GM21390 (cell line): Measurements from ENCODE around the gene DIP2C.

Experiments used
- ATAC-seq: cut with Tn5 transposase; IDR thresholded peaks from one replicate; pipeline ENCODE4 v1.9.1; 2021; ENCODE audit not compliant: unreplicated experiment

The DIP2C gene

DNA sequence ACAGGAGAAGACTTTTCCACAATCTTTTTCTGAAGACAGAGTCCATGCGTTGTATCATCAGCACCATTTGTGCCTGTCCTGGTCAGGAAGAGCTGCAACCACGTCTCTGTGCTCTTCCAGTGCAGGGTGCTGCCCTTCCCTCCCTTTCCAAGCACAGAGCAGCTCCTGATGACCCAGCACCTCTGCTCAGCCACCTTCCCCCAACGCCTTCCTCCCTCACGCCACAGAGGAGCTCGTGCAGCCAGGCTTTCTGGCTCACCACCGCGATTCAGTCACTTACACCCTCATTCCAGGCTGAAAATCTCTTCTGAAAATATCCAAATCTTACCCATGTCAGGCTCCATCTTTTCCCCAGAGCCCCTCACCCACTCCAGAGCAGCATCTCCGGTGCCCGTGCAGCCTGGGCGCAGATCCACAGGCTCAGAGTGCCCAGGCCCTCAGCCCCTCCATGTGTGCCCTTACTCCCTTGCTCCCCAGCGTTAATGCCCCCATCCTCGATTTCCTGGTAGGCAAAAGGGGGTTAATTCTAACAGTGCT is 181.5 kb downstream of the DIP2C start:
- no peak for ATAC-seq

DNA sequence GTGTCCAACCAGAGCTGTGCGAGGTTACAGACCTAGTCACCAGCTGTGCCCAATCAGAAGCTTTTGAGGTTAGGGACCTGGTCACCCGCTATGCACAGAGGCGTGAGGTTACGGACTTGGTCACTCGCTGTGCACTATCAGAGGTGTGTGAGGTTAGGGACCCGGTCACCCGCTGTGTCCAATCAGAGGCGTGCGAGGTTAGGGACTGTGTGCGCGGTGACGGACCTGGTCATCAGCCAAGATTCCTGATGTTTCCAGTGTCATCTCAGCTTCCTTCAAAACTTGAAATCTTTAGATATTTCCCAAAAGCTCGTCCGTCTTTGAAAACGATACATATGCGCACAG is 182.1 kb downstream of the DIP2C start:
- no peak for ATAC-seq

DNA sequence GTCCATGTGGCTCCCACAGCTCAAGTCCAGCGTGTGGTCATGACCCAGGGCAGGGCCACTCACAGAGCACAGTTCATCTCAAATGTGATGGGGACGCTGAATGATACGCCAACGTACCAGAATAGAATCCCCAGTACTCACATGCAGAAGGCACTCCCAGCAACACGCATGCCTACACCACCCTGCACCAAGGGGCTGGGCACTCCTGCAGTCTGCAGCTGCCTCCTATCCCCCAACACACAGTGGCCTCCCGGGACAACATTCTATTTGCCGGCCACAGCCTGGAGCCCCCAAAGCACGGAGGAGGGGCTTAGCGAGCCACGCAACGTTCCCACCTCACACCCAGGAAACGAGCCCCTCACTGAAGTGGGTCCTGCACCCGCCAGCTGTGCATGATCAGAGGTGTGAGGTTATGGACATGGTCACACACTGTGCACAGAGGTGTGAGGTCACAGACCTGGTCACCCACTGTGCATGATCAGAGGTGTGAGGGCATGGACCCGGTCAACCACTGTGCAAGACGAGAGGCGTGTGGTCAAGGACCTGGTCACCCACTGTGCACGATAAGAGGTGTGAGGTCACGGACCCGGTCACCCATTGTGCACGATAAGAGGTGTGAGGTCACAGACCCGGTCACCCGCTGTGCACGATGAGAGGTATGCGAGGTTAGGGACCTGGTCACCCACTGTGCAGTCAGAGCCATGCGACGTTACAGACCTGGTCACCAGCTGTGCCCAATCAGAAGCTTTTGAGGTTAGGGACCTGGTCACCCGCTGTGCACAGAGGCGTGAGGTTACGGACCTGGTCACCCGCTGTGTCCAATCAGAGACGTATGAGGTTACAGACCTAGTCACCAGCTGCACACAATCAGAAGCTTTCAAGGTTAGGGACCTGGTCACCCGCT is 182.8 kb downstream of the DIP2C start:
- no peak for ATAC-seq

DNA sequence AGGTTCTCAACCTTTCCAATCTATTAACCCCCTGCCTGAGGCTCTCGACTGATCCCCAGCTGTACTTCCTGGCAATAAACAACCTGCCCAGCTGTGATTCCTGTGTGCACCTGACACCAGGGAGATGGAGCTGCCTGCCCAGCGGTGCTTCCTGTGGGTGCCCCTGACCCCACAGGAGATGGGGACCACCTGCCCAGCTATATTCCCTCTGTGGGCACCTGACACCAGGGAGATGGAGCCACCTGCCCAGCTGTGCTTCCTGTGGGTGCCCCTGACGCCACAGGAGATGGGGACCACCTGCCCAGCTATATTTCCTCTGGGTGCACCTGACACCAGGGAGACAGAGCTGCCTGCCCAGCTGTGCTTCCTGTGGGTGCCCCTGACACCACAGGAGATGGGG is 184.0 kb downstream of the DIP2C start:
- ATAC-seq = no peak

DNA sequence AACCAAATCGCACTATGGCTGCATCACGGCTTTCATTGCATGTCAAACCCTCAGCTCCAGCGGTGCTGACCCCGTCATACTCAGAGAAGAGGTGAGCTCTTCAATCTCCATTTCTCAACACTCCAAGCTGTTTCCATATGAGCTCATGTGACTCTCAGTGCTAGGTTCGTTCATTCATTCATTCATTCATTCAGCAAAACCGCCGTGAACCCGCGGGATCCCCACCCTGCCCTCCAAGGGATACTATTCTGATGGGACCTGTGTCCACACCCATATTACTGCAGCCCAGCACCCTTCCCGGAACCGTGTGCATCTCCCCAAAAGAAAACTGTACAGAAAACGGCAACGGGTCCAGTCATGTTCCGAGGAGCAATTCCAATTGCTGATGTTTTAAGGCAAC is 184.7 kb downstream of the DIP2C start:
- ATAC-seq = no peak

DNA sequence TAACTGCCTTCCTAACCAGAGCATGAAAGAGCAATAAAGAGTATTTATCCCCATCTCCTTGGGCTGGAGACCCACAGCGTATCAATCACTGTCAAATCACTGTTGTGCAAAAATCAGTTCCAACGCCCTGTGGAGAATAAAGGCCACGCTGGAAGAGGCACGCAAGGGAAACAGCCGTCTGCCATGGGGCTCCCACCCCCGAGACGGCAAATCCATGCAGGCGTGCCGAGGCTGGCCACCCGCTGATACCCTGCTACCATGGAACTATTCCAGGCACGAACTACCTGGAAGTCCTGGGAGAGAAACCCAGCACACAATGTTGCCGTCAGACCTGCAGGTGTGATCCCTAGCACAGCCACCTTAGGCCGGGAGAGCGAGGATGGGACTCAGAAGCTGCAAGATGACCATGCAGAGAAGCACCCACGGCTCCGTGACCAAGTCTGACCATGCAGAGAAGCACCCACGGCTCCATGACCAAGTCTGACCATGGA is 185.3 kb downstream of the DIP2C start:
- ATAC-seq = no peak

DNA sequence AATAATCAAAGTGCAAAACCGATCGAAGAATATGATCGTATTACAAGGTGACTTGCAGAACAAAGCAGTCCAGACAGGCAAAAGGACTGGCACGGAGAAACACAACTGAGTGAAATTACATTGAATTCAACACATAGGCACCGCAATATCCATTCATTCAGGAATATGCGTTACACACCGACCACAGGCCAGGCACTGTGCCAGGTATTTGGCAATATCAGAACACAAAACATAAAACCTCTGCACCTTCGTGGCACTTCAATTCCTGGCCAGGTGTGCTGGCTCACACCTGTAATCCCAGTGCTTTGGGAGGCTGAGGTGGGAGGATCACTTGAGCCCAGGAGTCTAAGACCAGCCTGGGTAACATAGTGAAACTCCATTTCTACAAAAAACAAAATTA is 187.9 kb downstream of the DIP2C start:
- ATAC-seq = no peak

DNA sequence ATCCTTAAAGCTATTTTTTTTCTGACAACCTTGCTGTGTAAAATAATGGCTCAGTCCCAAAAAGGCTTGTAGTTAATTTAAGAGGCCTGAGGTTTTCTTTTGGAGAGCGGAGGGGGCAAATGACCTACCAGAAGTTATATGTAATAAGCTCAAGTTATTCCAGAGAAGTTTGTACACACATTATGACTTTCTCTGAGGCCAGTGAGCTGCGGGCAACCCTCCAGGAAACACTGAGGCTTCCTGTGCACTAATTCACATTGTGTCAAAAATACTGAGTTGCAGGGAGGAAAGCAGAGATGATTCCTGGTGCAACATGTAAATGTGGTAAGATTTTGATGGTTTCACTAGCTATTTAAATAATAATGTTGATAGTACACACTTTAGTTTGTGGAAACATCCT is 188.6 kb downstream of the DIP2C start:
- ATAC-seq = no peak

DNA sequence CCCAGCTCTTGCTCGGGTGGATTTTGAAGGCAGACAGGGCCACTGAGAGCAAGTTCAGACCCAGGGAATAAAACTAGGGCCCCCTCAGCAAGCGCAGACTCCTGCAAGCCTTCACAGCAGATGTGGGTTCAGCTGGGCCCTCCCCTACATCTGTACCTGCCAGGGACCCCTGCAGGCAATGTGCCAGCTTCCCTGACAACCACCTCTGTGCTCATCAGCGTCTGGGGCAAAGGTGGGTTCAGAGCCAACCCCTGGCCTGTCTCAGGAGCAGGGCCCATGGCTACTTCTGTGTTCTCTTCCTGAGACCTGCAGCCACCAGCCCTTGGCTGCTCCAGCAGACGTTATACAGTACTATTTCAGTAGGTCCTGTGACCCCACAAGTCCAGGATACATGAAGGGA is 189.5 kb downstream of the DIP2C start:
- no peak for ATAC-seq

DNA sequence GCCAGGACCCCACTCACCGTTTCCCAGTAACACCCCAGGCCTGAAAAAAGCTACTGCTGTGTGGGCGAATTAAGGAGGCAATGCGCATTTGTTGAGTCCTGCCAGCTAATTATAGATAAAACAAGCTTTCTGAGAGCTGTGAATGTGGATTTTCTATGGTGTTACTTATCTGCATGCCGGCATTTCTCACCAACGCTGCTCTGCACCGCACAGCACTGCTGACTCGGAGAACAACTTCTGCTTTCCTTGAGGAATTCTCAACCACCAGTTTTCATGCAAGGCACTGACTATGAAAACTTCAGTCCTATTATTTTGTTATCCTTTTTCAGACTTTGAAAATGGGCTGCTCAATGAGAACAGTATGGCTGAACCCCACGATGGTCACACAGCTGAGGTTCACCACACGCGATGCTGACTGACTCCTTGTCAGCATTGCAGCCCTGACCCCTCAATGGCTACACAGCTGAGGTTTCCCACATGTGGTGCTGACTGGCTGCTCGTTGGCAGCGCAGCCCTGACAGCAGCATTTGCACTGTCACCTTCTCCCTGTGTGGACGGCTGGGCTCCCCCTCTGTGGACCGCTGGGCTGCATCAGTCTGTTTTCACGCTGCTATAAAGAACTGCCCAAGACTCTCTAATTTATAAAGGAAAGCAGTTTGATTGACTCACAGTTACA is 190.6 kb downstream of the DIP2C start:
- ATAC-seq = no peak

DNA sequence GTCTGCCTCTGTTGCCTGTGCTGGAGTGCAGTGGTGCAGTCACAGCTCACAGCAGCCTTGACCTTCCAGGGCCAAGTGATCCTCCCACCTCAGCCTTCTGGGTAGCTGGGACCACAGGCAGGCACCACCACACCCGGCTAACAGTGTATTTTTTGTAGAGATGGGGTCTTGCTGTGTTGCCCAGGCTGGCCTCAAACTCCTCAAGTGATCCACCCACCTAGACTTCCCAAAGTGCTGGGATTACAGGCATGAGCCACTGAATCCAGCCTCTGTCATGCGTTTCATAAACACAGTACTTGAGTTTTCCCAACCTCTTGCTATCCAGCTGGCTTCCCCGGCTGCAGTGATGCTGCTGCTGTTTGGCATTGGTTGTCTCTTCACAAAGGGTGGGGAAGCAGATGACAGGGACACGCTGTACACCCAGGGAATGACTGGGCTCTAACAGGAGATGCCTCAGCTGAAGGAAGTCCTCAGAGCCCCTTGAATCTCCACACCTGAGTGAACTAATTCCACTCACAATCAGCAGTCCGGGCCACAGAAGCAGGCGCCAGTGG is 191.5 kb downstream of the DIP2C start:
- ATAC-seq = no peak

DNA sequence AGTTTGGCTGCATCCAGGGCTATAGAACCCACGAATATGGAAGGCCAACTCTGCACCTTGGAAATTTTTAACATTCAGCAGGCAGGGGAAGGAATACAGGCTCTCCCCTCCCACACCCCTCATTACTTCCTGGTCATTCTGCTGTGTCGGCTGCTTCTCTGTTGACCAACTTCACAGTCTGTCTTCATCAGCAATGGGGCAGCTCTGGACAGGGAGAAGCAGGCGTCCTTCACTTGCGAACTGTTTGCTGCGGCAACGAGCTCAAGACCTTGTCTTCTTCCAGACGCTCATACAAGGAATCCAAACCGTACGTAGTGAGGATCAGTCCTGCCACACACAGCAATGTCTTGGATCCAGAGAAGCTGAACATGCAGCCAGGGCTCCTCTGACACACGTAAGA is 192.2 kb downstream of the DIP2C start:
- no peak for ATAC-seq

DNA sequence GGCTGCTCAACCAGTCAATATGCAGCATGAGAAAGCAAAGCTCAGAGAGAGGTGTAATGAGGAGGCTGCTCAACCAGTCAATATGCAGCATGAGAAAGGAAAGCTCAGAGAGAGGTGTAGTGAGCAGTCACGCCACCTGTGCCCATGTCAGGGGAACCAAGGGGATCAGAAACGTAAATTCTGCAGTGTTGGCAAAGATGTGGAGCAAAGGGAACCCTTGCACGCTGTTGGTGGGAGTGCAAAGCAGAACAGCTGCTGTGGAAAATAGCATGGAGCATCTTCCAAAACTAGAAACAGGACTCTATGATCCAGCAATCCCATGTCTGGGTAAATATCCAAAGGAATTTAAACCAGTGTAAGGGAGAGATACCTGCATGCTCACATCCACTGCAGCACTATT is 194.9 kb downstream of the DIP2C start:
- ATAC-seq = no peak

DNA sequence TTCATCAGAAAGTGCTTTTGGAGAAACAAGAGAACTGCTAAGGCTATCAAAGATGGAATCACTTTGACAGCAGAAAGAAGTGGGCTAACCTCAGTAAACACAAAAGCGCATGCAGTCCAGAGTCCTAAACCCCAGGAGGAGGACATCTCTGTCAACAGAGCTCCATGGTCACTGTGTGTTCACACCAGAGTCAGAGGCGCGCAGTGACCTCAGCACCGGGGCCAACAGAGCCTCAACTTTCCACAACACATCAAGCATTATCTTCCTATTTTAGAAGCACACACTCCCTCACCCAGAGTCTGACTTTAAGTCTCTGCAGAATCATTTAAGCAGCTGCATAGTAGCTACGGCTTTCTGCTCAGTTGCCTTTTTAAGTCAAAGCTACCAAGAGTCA is 195.3 kb downstream of the DIP2C start:
- no peak for ATAC-seq

DNA sequence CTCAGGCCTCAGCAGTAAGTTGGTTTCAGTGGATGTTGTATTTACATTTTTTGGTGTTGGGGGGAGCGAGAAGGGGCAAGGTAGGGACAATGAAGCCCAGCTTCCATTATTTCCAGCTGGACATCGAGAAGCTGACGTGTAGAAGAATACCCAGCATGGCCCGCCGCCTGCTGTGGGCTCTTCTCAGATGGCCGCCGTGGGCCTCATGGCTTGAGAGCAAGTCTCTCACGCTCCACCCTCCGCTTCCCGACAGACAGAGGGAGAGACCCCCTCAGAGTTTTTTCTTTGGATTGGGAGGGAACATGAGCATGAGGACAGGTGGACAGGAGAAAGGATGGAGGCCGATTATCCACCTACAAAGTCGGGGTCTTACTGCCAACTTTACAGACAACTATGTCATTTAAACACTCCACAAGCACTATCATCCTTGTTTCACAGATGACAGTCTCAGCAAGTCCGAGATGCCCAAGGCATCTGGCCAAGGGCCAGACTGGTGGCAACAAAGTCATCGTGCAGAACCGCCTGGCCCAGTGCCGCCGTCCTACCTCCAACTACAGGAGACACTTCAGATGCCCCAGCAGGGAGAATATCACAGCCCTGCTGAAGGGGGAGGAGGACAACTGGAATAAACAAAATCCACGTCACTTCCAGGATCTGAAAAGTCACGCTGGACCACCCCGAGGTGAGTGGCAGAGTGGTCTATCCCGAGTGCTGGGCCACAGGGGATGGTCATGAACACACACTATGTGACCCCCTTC is 195.9 kb downstream of the DIP2C start:
- ATAC-seq = no peak

DNA sequence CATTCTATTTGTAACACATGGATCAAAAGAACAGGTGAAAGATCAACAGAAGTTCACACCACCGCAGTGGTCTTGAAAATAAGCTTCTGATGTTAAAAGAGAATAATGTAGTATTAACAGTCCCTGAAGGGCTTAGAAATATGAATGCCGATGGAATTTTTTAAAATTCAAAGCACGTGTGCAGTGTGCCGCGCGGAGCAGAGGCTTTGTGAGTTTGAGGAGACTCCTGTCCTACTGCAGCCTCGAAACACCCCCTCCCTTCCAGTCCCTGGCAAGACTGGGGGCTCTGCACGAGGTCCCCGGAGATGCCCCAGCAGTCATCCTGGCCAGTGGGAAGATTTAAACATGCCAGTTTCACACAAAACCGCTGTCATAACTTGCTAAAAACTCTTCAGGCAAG is 196.6 kb downstream of the DIP2C start:
- ATAC-seq = no peak

DNA sequence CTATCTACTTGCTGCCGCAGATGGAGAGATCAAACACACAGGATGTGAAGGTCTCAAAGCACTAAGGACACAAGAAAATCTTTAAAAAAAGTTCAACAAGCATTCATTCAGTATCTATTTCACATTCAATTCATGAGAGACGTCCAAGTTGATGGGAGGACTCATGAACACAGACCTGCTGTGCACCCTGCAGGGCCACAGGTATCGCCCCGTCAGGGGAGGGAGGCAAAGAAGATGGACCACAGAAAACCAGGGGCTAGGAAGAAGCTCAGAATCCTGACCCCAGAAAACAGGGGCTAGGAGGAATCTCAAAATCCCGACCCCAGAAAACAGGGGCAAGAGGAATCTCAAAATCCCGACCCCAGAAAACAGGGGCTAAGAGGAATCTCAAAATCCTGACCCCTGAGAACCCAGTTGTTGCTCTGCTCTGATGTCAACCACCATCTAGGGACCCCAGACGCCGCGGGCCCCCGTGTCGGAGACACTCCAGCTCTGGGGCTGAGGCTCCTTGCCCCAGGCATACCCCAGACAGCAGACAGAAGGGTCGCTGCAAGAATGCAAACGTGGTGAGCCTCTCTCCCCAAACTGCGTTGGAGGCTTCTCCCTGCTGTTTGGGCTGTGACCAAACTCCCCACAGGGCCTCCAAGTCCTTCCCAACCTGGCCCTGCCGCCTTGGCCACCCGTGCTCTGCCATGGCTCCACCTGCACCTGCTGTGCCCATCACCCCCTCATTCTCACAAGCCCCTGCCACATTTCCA is 197.6 kb downstream of the DIP2C start:
- ATAC-seq = no peak

DNA sequence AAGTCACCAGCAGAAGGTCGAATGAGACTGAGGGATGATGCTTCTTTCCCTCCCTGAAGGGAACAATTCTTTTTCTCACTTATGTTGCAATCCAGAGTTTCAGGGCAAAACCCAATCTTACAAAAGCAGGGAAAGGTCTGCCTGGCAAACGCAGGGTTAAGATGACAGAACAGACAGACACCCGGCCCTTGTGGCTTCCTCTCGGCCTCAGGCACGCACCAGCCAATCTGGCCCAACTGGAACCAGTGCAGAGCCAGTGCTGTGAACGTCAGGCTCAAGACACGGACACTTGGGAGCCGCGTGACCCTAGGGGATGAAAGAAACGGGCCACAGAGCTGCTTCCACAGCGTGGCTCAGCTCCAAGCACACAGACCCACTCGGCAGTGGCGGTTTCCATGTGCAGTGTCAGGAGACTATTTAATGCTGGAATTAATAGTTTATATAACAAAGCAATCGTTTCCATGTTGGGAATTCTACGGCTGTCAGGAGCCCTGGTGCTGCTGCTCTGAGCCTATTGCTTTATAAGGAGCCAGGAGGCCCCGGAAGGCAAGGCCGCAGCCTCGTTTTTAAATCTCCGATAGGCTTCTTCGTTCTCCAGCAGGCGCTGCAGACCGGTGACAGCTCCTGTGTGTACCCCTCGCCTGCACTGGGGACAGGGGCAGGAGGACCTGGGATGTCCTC is 198.4 kb downstream of the DIP2C start:
- ATAC-seq = no peak

DNA sequence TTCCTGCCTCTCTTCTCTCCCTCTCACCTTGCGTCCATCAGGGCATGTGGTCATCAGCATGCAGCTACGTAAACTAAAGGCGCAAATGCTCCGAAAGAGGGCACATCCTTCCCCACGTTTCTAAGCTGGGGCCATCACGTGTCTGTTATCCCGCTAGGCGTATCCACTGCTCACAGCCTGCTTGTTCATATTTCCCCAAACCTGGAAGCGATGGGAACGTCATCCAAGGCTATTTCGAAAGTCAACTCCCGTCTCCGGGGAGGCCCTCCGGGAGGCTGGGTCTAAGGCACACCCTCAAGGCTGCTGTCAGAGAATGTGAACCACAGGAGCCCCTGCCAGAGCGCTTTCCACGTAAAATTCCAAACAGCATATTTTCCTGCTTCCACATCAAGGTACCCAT is 199.2 kb downstream of the DIP2C start:
- ATAC-seq = no peak

DNA sequence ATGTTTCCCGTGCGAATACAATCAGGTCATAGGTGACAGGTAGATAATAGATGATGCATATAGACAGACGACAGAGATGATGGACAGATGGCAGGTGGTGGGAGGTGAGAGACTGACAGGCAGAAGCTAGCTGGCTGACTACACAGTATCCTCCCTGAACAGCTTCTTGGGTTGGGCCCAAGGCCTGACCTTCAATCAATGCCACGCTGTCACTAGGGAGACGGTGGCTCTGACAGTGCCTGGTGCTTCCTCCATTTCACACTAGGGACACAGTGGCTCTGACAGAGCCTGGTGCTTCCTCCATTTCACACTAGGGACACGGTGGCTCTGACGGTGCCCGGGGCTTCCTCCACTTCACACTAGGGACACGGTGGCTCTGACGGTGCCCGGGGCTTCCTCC is 200.1 kb downstream of the DIP2C start:
- no peak for ATAC-seq
